K562 (cell line): ENCODE results near the gene CDC14A. TPM values are rescaled to one million over a fixed set of nuclear protein-coding genes. Genes with fewer than 3 reads are reported as not detected.

Experiments
- ATF4 ChIP-seq: fragments of 450-650 bp; formaldehyde crosslinking; IDR thresholded peaks from 2 replicates; pipeline ENCODE4 v1.4.0; 2022; ENCODE audit warnings: mild to moderate bottlenecking, moderate library complexity
- ELF2 ChIP-seq: fragments of 250-450 bp; sonication (Bioruptor Pico); IDR thresholded peaks from 2 replicates; pipeline ENCODE4 v1.5.0; 2021; ENCODE audit warnings: mild to moderate bottlenecking
- GABPB1 ChIP-seq: sonication (generic); formaldehyde crosslinking; IDR thresholded peaks from 2 replicates; pipeline ENCODE4 v1.8.0; 2022; ENCODE audit warnings: mild to moderate bottlenecking, missing genetic modification reagents
- HDAC1 ChIP-seq, 2 experiments: fragments of 450-650 bp; IDR thresholded peaks; 2 replicates each; pipeline ENCODE4 v1.6.1; 2016 to 2017; ENCODE audit warnings: inconsistent platforms in 1 of 2, mild to moderate bottlenecking in 1 of 2, moderate library complexity in 1 of 2
- HLTF ChIP-seq: fragments of 450-650 bp; IDR thresholded peaks from 2 replicates; pipeline ENCODE4 v1.6.1; 2016
- HSF4 ChIP-seq: fragments of 250-450 bp; sonication (Bioruptor Pico); IDR thresholded peaks from 2 replicates; pipeline ENCODE4 v2.1.2; 2022; ENCODE audit warnings: mild to moderate bottlenecking, moderate library complexity, borderline replicate concordance
- MEF2D ChIP-seq: conservative IDR thresholded peaks from 2 replicates; pipeline ENCODE4 v1.6.1; 2016; ENCODE audit warnings: low read depth, missing genetic modification characterization, missing compliant biosample characterization
- MTA2 ChIP-seq: fragments of 450-650 bp; IDR thresholded peaks from 2 replicates; pipeline ENCODE4 v1.6.1; 2016; ENCODE audit warnings: low read depth
- MYBL2 ChIP-seq, 2 experiments: fragments of 450-650 bp in 1 of 2; sonication (generic) in 1 of 2; formaldehyde crosslinking in 1 of 2; IDR thresholded peaks; 2 replicates each; pipeline versions ENCODE4 v1.6.1 to v1.8.1; 2017 to 2022; ENCODE audit warnings: borderline replicate concordance in 1 of 2, inconsistent platforms in 1 of 2, low read depth in 1 of 2, mild to moderate bottlenecking in 1 of 2, missing genetic modification reagents in 1 of 2, moderate library complexity in 1 of 2
- NBN ChIP-seq: fragments of 450-650 bp; IDR thresholded peaks from 2 replicates; pipeline ENCODE4 v1.6.1; 2016; ENCODE audit warnings: low read depth, mild to moderate bottlenecking
- NELFE ChIP-seq: IDR thresholded peaks from 2 replicates; pipeline ENCODE4 v1.6.1; 2011; ENCODE audit warnings: mild to moderate bottlenecking; ENCODE audit not compliant: insufficient read depth, insufficient read length
- NFIC ChIP-seq: fragments of 450-650 bp; IDR thresholded peaks from 2 replicates; pipeline ENCODE4 v1.6.1; 2017; ENCODE audit warnings: mild to moderate bottlenecking, inconsistent platforms
- NR0B1 ChIP-seq: fragments of 450-650 bp; IDR thresholded peaks from one replicate; pipeline ENCODE4 v1.6.1; 2018; ENCODE audit warnings: mild to moderate bottlenecking, moderate library complexity; ENCODE audit not compliant: partially characterized antibody
- NR4A1 ChIP-seq, 2 experiments: fragments of 250-450 bp in 1 of 2; fragments of 450-650 bp in 1 of 2; sonication (Bioruptor Pico) in 1 of 2; IDR thresholded peaks; 2 replicates each; pipeline versions ENCODE4 v1.4.0 to v1.6.1; 2016 to 2020; ENCODE audit warnings: mild to moderate bottlenecking in 2 of 2, missing compliant biosample characterization in 1 of 2, missing genetic modification characterization in 1 of 2, moderate library complexity in 1 of 2
- PPARD ChIP-seq: fragments of 250-450 bp; sonication (Bioruptor Pico); IDR thresholded peaks from 2 replicates; pipeline ENCODE4 v1.8.0; 2022; ENCODE audit warnings: inconsistent platforms, mild to moderate bottlenecking, moderate library complexity
- PTTG1 ChIP-seq: fragments of 450-650 bp; IDR thresholded peaks from 2 replicates; pipeline ENCODE4 v1.6.1; 2016; ENCODE audit warnings: low read depth, mild to moderate bottlenecking, missing genetic modification characterization, missing compliant biosample characterization
- SRSF1 ChIP-seq: fragments of 200-400 bp; formaldehyde crosslinking; IDR thresholded peaks from 2 replicates; pipeline ENCODE4 v1.6.1; 2017; ENCODE audit warnings: mild to moderate bottlenecking, low read depth, low read length, moderate library complexity
- TAF7 ChIP-seq: fragments of 450-650 bp; IDR thresholded peaks from 2 replicates; pipeline ENCODE4 v1.6.1; 2016; ENCODE audit warnings: missing genetic modification characterization, missing compliant biosample characterization
- TEAD4 ChIP-seq, 2 experiments: sonication (generic) in 1 of 2; formaldehyde crosslinking in 1 of 2; IDR thresholded peaks; 2 replicates each; pipeline versions ENCODE4 v1.6.1 to v1.8.0; 2012 to 2022; ENCODE audit warnings: borderline replicate concordance in 1 of 2, inconsistent platforms in 1 of 2, low read length in 1 of 2, mild to moderate bottlenecking in 1 of 2, missing genetic modification reagents in 1 of 2
- U2AF1 ChIP-seq: fragments of 200-400 bp; formaldehyde crosslinking; optimal IDR thresholded peaks from 2 replicates; pipeline ENCODE3; 2017; ENCODE audit warnings: mild to moderate bottlenecking, low read depth, low read length, moderate library complexity
- XRCC3 ChIP-seq: fragments of 450-650 bp; IDR thresholded peaks from 2 replicates; pipeline ENCODE4 v1.6.1; 2017; ENCODE audit warnings: mild to moderate bottlenecking, moderate library complexity
- ZNF232 ChIP-seq: sonication (generic); formaldehyde crosslinking; IDR thresholded peaks from 2 replicates; pipeline ENCODE4 v1.8.0; 2022; ENCODE audit warnings: mild to moderate bottlenecking, missing genetic modification reagents
- ZNF274 ChIP-seq: IDR thresholded peaks from 2 replicates; pipeline ENCODE4 v1.6.1; 2011; ENCODE audit warnings: low read depth, mild to moderate bottlenecking, low read length, moderate library complexity, borderline replicate concordance
- ZNF3 ChIP-seq: fragments of 250-450 bp; sonication (Bioruptor Pico); IDR thresholded peaks from 2 replicates; pipeline ENCODE4 v1.5.0; 2021; ENCODE audit warnings: mild to moderate bottlenecking, moderate library complexity
- polyA plus RNA-seq, 8 experiments: library from polyadenylated mRNA; depleted of rRNA in 4 of 8; stranded (reverse) in 5 of 8; unstranded in 3 of 8; fragments of >200 nt; fragmentation: Nextera tagmentation in 2 of 8; fragmentation: Illumina TruSeq in 1 of 8; extraction: Ambion mirVana in 2 of 8; extraction: Trizol in 1 of 8; gene quantifications; 2 replicates each; pipeline versions ENCODE4 v1.2.1 to v1.2.3, GENCODE V29; 2011 to 2014; ENCODE audit warnings: inconsistent platforms in 1 of 8, missing spikeins in 1 of 8
- total RNA-seq, 7 experiments: library from RNA; depleted of rRNA in 6 of 7; stranded (reverse); fragments of >200 nt in 6 of 7; fragmentation: Illumina TruSeq in 2 of 7; extraction: Trizol in 2 of 7; gene quantifications; 2 replicates each; pipeline versions ENCODE4 v1.2.1 to v1.2.3, GENCODE V29; 2011 to 2021; ENCODE audit warnings: low replicate concordance in 1 of 7
- TF ChIP-seq, protein P1 (sequence below): fragments of 250-450 bp; sonication (Bioruptor Pico); IDR thresholded peaks from 2 replicates; pipeline ENCODE4 v1.8.0; 2021; ENCODE audit warnings: mild to moderate bottlenecking, moderate library complexity
- TF ChIP-seq, protein P2 (sequence below): sonication (generic); IDR thresholded peaks from 2 replicates; pipeline ENCODE4 v1.6.1; 2016

CDC14A gene
- total and polyA plus RNA-seq, 9 of the 15 experiments (the other 6 are each of a cell fraction or from before 2014, with no cell fraction given) = 17.0 to 74.3 (median 33.4) TPM

DNA sequence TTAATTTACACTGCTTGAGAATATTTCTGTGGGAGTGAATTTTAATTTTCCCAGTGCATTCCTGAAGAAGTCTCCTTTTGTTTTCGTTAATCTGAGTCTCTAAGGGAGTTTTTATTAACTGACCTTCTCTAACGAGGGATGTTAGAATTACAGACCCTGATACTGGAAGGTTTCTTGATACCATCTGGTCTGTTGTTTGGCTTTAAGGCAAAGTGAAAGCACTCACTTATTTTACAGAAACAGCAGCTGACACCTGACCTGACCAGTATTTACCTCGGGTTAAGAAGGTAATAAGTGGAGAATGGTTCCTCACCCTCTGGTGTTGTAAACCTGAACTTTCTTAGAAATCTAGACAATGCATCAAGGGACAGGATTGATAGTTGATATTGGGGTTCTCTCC is 12.4 kb downstream of the CDC14A start (continued):
- TF ChIP-seq TEAD4 (IDR thresholded peaks at IDR 0.05; ENCODE audit: low read length) (no peak), TEAD4 (CRISPR knock-in tag; IDR thresholded peaks at IDR 0.05; ENCODE audit: borderline replicate concordance) (no peak), PPARD (CRISPR knock-in tag) (no peak), U2AF1 (no peak), PTTG1 (no peak), HSF4 (CRISPR knock-in tag) (no peak), ZNF274 (no peak), NR4A1 (CRISPR knock-in tag; IDR thresholded peaks at IDR 0.05) (no peak), NR4A1 (tag; IDR thresholded peaks at IDR 0.05) (no peak), XRCC3 (no peak), TAF7 (tag) (no peak), NELFE (no peak), MYBL2 (IDR thresholded peaks at IDR 0.05; ENCODE audit: low read depth) (no peak), MYBL2 (CRISPR knock-in tag; IDR thresholded peaks at IDR 0.05; ENCODE audit: borderline replicate concordance) (no peak), HLTF (no peak), ELF2 (CRISPR knock-in tag) (0 out of 2 replicates have a peak, but pooled peaks have one; percentile 35), SRSF1 (no peak), ZNF3 (no peak), NFIC (no peak), HDAC1 (IDR thresholded peaks at IDR 0.05) (peak in 1 of 2 experiments; percentile 20; a peak in 1 of 4 replicates), MEF2D (tag) (no peak), ATF4 (no peak), ZNF232 (CRISPR knock-in tag) (no peak), NBN (peak; percentile 55), GABPB1 (CRISPR knock-in tag) (no peak), NR0B1 (no peak), MTA2 (no peak)
- TF ChIP-seq, protein P1, sequence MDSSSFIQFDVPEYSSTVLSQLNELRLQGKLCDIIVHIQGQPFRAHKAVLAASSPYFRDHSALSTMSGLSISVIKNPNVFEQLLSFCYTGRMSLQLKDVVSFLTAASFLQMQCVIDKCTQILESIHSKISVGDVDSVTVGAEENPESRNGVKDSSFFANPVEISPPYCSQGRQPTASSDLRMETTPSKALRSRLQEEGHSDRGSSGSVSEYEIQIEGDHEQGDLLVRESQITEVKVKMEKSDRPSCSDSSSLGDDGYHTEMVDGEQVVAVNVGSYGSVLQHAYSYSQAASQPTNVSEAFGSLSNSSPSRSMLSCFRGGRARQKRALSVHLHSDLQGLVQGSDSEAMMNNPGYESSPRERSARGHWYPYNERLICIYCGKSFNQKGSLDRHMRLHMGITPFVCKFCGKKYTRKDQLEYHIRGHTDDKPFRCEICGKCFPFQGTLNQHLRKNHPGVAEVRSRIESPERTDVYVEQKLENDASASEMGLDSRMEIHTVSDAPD (CRISPR knock-in tag) = no peak
- TF ChIP-seq, protein P2, sequence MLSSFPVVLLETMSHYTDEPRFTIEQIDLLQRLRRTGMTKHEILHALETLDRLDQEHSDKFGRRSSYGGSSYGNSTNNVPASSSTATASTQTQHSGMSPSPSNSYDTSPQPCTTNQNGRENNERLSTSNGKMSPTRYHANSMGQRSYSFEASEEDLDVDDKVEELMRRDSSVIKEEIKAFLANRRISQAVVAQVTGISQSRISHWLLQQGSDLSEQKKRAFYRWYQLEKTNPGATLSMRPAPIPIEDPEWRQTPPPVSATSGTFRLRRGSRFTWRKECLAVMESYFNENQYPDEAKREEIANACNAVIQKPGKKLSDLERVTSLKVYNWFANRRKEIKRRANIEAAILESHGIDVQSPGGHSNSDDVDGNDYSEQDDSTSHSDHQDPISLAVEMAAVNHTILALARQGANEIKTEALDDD = peak; percentile 42; the same call in 1 of the 2 replicates
